A673 (cell line): ENCODE data around the gene GMPPA. TPM values are rescaled to one million over a fixed set of nuclear protein-coding genes. Genes with fewer than 3 reads are reported as not detected.

Experiments
- BruUV-seq: library from RNA; stranded (reverse); fragments of 400-500 nt; replicated peaks from 2 replicates; lab custom pipeline; 2021; lab: Mats Ljungman, UMichigan
- CTCF ChIA-PET: fragments of 300-600 bp; sonication (Branson Sonifier 250); formaldehyde crosslinking; loops from one replicate; lab custom pipeline; 2022; ENCODE audit warnings: antibody characterized with exemption; lab: Charles Lee
- POLR2A ChIA-PET: fragments of 300-600 bp; sonication (Branson Sonifier 250); formaldehyde crosslinking; loops from one replicate; lab custom pipeline; 2022; ENCODE audit warnings: antibody characterized with exemption; ENCODE audit not compliant: low non-redundant PET; lab: Charles Lee
- DNase-seq: peaks from one replicate; pipeline ENCODE4 v3.0.0-alpha.2; 2015; ENCODE audit warnings: low spot score
- H3K27ac ChIP-seq: fragments of 200-600 bp; sonication (generic); 2 replicates; pipeline ENCODE4 v1.5.1; 2016; ENCODE audit warnings: mixed run types, low read depth, mild to moderate bottlenecking, mixed read lengths, antibody characterized with exemption, low read length; ENCODE audit not compliant: poor library complexity, severe bottlenecking
- H3K27me3 ChIP-seq: fragments of 200-600 bp; sonication (generic); replicated peaks from 2 replicates; pipeline ENCODE4 v1.6.1; 2017; ENCODE audit warnings: mixed run types, low read depth, mild to moderate bottlenecking, mixed read lengths, antibody characterized with exemption, low read length; ENCODE audit not compliant: insufficient read depth, poor library complexity
- H3K36me3 ChIP-seq: fragments of 200-600 bp; sonication (generic); 2 replicates; pipeline ENCODE4 v1.6.1; 2016; ENCODE audit warnings: mixed run types, mild to moderate bottlenecking, mixed read lengths, antibody characterized with exemption, low read length; ENCODE audit not compliant: insufficient read depth, poor library complexity, severe bottlenecking
- H3K4me1 ChIP-seq: fragments of 200-600 bp; sonication (generic); 2 replicates; pipeline ENCODE4 v1.6.1; 2017; ENCODE audit warnings: mixed run types, mild to moderate bottlenecking, mixed read lengths, antibody characterized with exemption, low read length; ENCODE audit not compliant: insufficient read depth, poor library complexity, severe bottlenecking
- H3K4me3 ChIP-seq: fragments of 200-600 bp; sonication (generic); 2 replicates; pipeline ENCODE4 v1.5.1; 2016; ENCODE audit warnings: low read depth, mixed run types, mild to moderate bottlenecking, mixed read lengths, low read length; ENCODE audit not compliant: poor library complexity, severe bottlenecking
- H3K9me3 ChIP-seq: fragments of 200-600 bp; sonication (generic); 2 replicates; pipeline ENCODE4 v1.6.1; 2016; ENCODE audit warnings: mixed run types, low read depth, mild to moderate bottlenecking, mixed read lengths, antibody characterized with exemption, low read length; ENCODE audit not compliant: poor library complexity, severe bottlenecking
- EZH2 ChIP-seq: fragments of 200-600 bp; sonication (generic); IDR thresholded peaks from 2 replicates; pipeline ENCODE4 v1.6.1; 2017; ENCODE audit warnings: borderline replicate concordance, low read depth, mild to moderate bottlenecking, mixed read lengths, antibody characterized with exemption, low read length; ENCODE audit not compliant: poor library complexity, severe bottlenecking
- intact Hi-C: fragments of 100-400 bp; cut with micrococcal nuclease; formaldehyde crosslinking; loops from one replicate; pipeline ENCODE4 v1.10.0; 2022; ENCODE audit not compliant: unreplicated experiment
- total RNA-seq: library from RNA; stranded (reverse); gene quantifications from 2 replicates; pipeline ENCODE4 v1.2.3, GENCODE V29; 2021
- TF ChIP-seq, protein P1 (sequence below): fragments of 300-800, 200-600 bp; sonication (generic); conservative IDR thresholded peaks from 2 replicates; pipeline ENCODE4 v1.5.1; 2017; ENCODE audit warnings: low read depth, mild to moderate bottlenecking, antibody characterized with exemption, low read length, moderate library complexity, mixed read lengths

The GMPPA gene
- total RNA-seq, 1 experiment from 2014 or later = 32.1 TPM

GRCh38 chr2:219544567-219544966 lies 45.9 kb downstream of the GMPPA start:
- H3K27ac ChIP-seq = no peak overlapping the region
- POLR2A ChIA-PET = no interaction called here
- intact Hi-C loops = no loop called here
- BruUV-seq = no TSS peak
- CTCF ChIA-PET = no interaction called here
- H3K9me3 ChIP-seq = no peaks in the 10 kb centered on the region
- TF ChIP-seq, protein P1, sequence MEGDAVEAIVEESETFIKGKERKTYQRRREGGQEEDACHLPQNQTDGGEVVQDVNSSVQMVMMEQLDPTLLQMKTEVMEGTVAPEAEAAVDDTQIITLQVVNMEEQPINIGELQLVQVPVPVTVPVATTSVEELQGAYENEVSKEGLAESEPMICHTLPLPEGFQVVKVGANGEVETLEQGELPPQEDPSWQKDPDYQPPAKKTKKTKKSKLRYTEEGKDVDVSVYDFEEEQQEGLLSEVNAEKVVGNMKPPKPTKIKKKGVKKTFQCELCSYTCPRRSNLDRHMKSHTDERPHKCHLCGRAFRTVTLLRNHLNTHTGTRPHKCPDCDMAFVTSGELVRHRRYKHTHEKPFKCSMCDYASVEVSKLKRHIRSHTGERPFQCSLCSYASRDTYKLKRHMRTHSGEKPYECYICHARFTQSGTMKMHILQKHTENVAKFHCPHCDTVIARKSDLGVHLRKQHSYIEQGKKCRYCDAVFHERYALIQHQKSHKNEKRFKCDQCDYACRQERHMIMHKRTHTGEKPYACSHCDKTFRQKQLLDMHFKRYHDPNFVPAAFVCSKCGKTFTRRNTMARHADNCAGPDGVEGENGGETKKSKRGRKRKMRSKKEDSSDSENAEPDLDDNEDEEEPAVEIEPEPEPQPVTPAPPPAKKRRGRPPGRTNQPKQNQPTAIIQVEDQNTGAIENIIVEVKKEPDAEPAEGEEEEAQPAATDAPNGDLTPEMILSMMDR = no peak
- no peak for TF ChIP-seq EZH2
- H3K4me3 ChIP-seq = peak overlapping the region; percentile 64
- H3K36me3 ChIP-seq = peaks cover 3% of the 10 kb centered on the region
- no peaks in the 10 kb centered on the region for H3K27me3 ChIP-seq
- H3K4me1 ChIP-seq = peaks cover 11% of the 10 kb centered on the region
- no peak for DNase-seq

- POLR2A ChIA-PET = no interaction called here
- Histone ChIP-seq H3K36me3 (peaks cover 3% of the 10 kb centered on the region), H3K4me1 (peaks cover 11% of the 10 kb centered on the region), H3K27ac (no peak overlapping the region), H3K27me3 (no peaks in the 10 kb centered on the region), H3K4me3 (no peak overlapping the region), H3K9me3 (no peaks in the 10 kb centered on the region)
- CTCF ChIA-PET = no interaction called here
- TF ChIP-seq, protein P1 = no peak
- TF ChIP-seq EZH2 = no peak
- BruUV-seq = no TSS peak
- intact Hi-C loops = no loop called here
- no peak for DNase-seq
Measured at GRCh38 chr2:219545295-219545942, 46.7 kb downstream of the GMPPA start.

GRCh38 chr2:219545943-219546352 lies 47.3 kb downstream of the GMPPA start:
- no peak overlapping the region for H3K4me3 ChIP-seq
- no peak for TF ChIP-seq EZH2
- TF ChIP-seq, protein P1 = no peak
- BruUV-seq = no TSS peak
- intact Hi-C loops = no loop called here
- no peaks in the 10 kb centered on the region for H3K9me3 ChIP-seq
- DNase-seq = no peak
- no peaks in the 10 kb centered on the region for H3K36me3 ChIP-seq
- POLR2A ChIA-PET = no interaction called here
- CTCF ChIA-PET = no interaction called here
- no peaks in the 10 kb centered on the region for H3K27me3 ChIP-seq
- H3K4me1 ChIP-seq = peaks cover 11% of the 10 kb centered on the region
- H3K27ac ChIP-seq = no peak overlapping the region
